22Rv1 (cell line): Measurements from ENCODE around the gene HEXA.
"Not testable (repeated sequence)": the region's sequence is repeated elsewhere in the genome, so short reads cannot be mapped to it uniquely, and the experiment has no call there.

Experiments
- H3K27ac ChIP-seq: fragments of 450-650 bp; 2 replicates; pipeline ENCODE4 v1.5.1; 2017
- CTCF ChIP-seq: fragments of 450-650 bp; IDR thresholded peaks from 2 replicates; pipeline ENCODE4 v1.5.1; 2017; ENCODE audit warnings: mild to moderate bottlenecking
- ZFX ChIP-seq: fragments of 450-650 bp; IDR thresholded peaks from 2 replicates; pipeline ENCODE4 v1.6.1; 2017; ENCODE audit warnings: antibody characterized with exemption, borderline replicate concordance

Gene HEXA

GRCh38 chr15:72411111-72411510, 35.3 kb upstream of the HEXA start:
- TF ChIP-seq CTCF: no peak
- TF ChIP-seq ZFX: no peak

GRCh38 chr15:72406936-72407335, 31.1 kb upstream of the HEXA start:
- no peak for TF ChIP-seq CTCF
- H3K27ac ChIP-seq: no peak overlapping the region

More at GRCh38 chr15:72411111-72411510, 35.3 kb upstream of the HEXA start:
- no peak overlapping the region for H3K27ac ChIP-seq

- TF ChIP-seq ZFX (no peak), CTCF (no peak)
- no peak overlapping the region for H3K27ac ChIP-seq
These were observed 29.0 kb upstream of the HEXA start for GRCh38 chr15:72404841-72405240.

GRCh38 chr15:72404356-72404755, 28.5 kb upstream of the HEXA start:
- no peak for TF ChIP-seq ZFX
- no peak for TF ChIP-seq CTCF
- H3K27ac ChIP-seq: no peak overlapping the region

- H3K27ac ChIP-seq: no peak overlapping the region
- TF ChIP-seq CTCF: no peak
- TF ChIP-seq ZFX: no peak
These were observed 26.9 kb upstream of the HEXA start for GRCh38 chr15:72402726-72403125.

GRCh38 chr15:72398648-72399047, 22.8 kb upstream of the HEXA start:
- TF ChIP-seq CTCF (no peak), ZFX (no peak)
- no peak overlapping the region for H3K27ac ChIP-seq

GRCh38 chr15:72397796-72398588, 22.2 kb upstream of the HEXA start, which contains the start of gene TMEM202:
Gene TMEM202 (plus strand): TSS chr15:72398305. CDS start chr15:72398327, 22 bp downstream.
- TF ChIP-seq CTCF (no peak), ZFX (no peak)
- no peak within 1 kb of the TSS for H3K27ac ChIP-seq

GRCh38 chr15:72396331-72396730, 20.5 kb upstream of the HEXA start:
- not testable (repeated sequence) for H3K27ac ChIP-seq
